Prostate gland (tissue), 2 donors: ENCODE data around the gene TEX264. TPM values are rescaled to one million over a fixed set of nuclear protein-coding genes. Genes with fewer than 3 reads are reported as not detected.

ENCODE experiments used
- DNase-seq: peaks from one replicate; pipeline ENCODE4 v3.0.0-alpha.2; 2019; ENCODE audit warnings: low spot score
- H3K27ac ChIP-seq, 2 donors: fragments of 200-600 bp; sonication (generic); 2 replicates each; pipeline ENCODE4 v1.5.1; 2017 to 2019
- H3K27me3 ChIP-seq: fragments of 200-600 bp; sonication (generic); replicated peaks from 2 replicates; pipeline ENCODE4 v1.5.1; 2019; ENCODE audit not compliant: insufficient read depth
- H3K36me3 ChIP-seq, 2 donors: fragments of 200-600 bp; sonication (generic); 1 replicate in 1 of 2; 2 replicates in 1 of 2; pipeline versions ENCODE4 v1.5.1 to v1.8.1; 2017 to 2019
- H3K4me1 ChIP-seq: fragments of 200-600 bp; sonication (generic); replicated peaks from 2 replicates; pipeline ENCODE4 v1.5.1; 2019
- H3K4me3 ChIP-seq, 2 donors: fragments of 200-600 bp; sonication (generic); 2 replicates each; pipeline ENCODE4 v1.5.1; 2017 to 2019
- H3K9me3 ChIP-seq: fragments of 200-600 bp; sonication (generic); 2 replicates; pipeline ENCODE4 v1.5.1; 2017
- POLR2A ChIP-seq: fragments of 450-650 bp; IDR thresholded peaks from one replicate; pipeline ENCODE4 v1.6.1; 2016; ENCODE audit warnings: antibody characterized with exemption, mild to moderate bottlenecking
- POLR2AphosphoS5 ChIP-seq: sonication (generic); formaldehyde crosslinking; IDR thresholded peaks from one replicate; pipeline ENCODE4 v1.6.1; 2017; ENCODE audit warnings: antibody characterized with exemption
- WGBS: methylation state at CpG from one replicate; pipeline ENCODE4 v1.1.5; 2018; 5-methylcytosine and 5-hydroxymethylcytosine counted together
- intact Hi-C: fragments of 100-400 bp; cut with DNase I; formaldehyde crosslinking; loops from one replicate; pipeline ENCODE4 v1.14.2; 2022
- total RNA-seq, 2 donors: library from RNA; depleted of rRNA; stranded (reverse); fragments of >200 nt; gene quantifications; one replicate each; pipeline ENCODE4 v1.1.0, GENCODE V29; 2016
- TF ChIP-seq, protein P1 (sequence below), 4 experiments: fragments of 200-600 bp in 2 of 4; fragments of 450-650 bp in 2 of 4; sonication (generic) in 2 of 4; IDR thresholded peaks; 1 replicate in 3 of 4; 2 replicates in 1 of 4; pipeline ENCODE4 v1.5.1; 2016 to 2019; ENCODE audit warnings: antibody characterized with exemption in 4 of 4, mild to moderate bottlenecking in 2 of 4, moderate library complexity in 2 of 4

Gene TEX264
- total RNA-seq, 2 donors from 2014 or later = 157 to 214 TPM

DNA sequence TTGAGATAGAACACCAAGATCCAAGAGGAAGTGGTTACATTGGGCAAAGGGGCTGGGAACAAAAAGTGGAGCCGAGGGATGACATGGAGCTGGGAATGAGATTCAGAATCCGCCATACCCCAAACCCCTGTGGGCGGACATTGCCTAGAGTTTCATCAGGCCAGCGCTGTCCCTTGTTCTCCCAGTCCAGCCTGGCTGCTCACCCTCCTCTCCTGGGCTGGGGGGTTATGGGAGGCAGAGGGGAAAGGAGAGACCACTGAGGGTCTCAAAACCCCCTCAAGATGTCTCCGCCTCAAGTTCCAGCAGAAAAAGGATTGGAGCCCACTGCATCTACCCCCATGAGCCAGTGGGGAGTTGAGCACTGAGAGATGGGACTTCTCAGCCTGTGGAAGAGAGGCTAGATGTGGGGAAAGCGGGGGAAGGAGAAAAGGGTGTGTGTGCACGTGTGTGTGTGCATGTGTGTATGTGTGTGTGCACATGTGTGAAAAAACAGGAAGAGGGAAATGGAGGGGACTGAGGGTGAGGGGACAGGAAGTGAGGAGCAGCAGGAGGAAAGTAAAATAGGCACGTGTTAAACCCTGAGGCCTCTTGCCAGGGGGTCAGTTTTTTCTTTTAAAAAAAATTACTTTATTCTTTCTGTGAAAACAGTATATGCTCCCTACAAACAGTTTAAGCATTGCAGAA is 50.2 kb downstream of the TEX264 start:
- H3K4me1 ChIP-seq = no peaks in the 10 kb centered on the region
- DNase-seq = no peak
- intact Hi-C loops = no loop called here
- WGBS = 78% methylated on average over 8 of the region's 8 CpGs
- no peak for TF ChIP-seq POLR2A
- TF ChIP-seq POLR2AphosphoS5 = no peak
- TF ChIP-seq, protein P1, sequence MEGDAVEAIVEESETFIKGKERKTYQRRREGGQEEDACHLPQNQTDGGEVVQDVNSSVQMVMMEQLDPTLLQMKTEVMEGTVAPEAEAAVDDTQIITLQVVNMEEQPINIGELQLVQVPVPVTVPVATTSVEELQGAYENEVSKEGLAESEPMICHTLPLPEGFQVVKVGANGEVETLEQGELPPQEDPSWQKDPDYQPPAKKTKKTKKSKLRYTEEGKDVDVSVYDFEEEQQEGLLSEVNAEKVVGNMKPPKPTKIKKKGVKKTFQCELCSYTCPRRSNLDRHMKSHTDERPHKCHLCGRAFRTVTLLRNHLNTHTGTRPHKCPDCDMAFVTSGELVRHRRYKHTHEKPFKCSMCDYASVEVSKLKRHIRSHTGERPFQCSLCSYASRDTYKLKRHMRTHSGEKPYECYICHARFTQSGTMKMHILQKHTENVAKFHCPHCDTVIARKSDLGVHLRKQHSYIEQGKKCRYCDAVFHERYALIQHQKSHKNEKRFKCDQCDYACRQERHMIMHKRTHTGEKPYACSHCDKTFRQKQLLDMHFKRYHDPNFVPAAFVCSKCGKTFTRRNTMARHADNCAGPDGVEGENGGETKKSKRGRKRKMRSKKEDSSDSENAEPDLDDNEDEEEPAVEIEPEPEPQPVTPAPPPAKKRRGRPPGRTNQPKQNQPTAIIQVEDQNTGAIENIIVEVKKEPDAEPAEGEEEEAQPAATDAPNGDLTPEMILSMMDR (IDR thresholded peaks at IDR 0.05) = no peak
- no peak overlapping the region for H3K27ac ChIP-seq
- H3K4me3 ChIP-seq = no peak overlapping the region
- H3K27me3 ChIP-seq = no peaks in the 10 kb centered on the region
- no peaks in the 10 kb centered on the region for H3K9me3 ChIP-seq
- no peaks in the 10 kb centered on the region for H3K36me3 ChIP-seq

- Histone ChIP-seq H3K36me3 (no peaks in the 10 kb centered on the region), H3K27me3 (no peaks in the 10 kb centered on the region), H3K27ac (no peak overlapping the region), H3K4me1 (no peaks in the 10 kb centered on the region), H3K4me3 (no peak overlapping the region), H3K9me3 (no peaks in the 10 kb centered on the region)
- intact Hi-C loops = no loop called here
- DNase-seq = no peak
- 76% methylated on average over 4 of the region's 4 CpGs for WGBS
- no peak for TF ChIP-seq POLR2AphosphoS5
- no peak for TF ChIP-seq POLR2A
- TF ChIP-seq, protein P1 (IDR thresholded peaks at IDR 0.05) = no peak
Measured at GRCh38 chr3:51722362-51722761, 51.3 kb downstream of the TEX264 start.

- Histone ChIP-seq H3K4me1 (no peaks in the 10 kb centered on the region), H3K9me3 (no peaks in the 10 kb centered on the region), H3K36me3 (no peaks in the 10 kb centered on the region), H3K4me3 (no peak overlapping the region), H3K27ac (no peak overlapping the region), H3K27me3 (no peaks in the 10 kb centered on the region)
- TF ChIP-seq, protein P1 (IDR thresholded peaks at IDR 0.05) = no peak
- TF ChIP-seq POLR2AphosphoS5 (no peak), POLR2A (no peak)
- no peak for DNase-seq
- intact Hi-C loops = no loop called here
Measured at GRCh38 chr3:51727500-51727899, 56.4 kb downstream of the TEX264 start.

- TF ChIP-seq POLR2AphosphoS5 (no peak), POLR2A (no peak)
- TF ChIP-seq, protein P1 (IDR thresholded peaks at IDR 0.05) = no peak
- DNase-seq = no peak
- intact Hi-C loops = no loop called here
- Histone ChIP-seq H3K9me3 (no peaks in the 10 kb centered on the region), H3K27ac (no peak overlapping the region), H3K4me3 (no peak overlapping the region), H3K27me3 (no peaks in the 10 kb centered on the region), H3K4me1 (no peaks in the 10 kb centered on the region), H3K36me3 (no peaks in the 10 kb centered on the region)
Measured at GRCh38 chr3:51729042-51729633, 58.1 kb downstream of the TEX264 start.
